Embryonic facial prominence (tissue), 1 donor: ENCODE results near the gene SLC7A14.

Source experiments
- DNase-seq: peaks from one replicate; pipeline ENCODE4 v3.0.0-alpha.2; 2016; ENCODE audit errors: extremely low spot score

Gene SLC7A14

DNA sequence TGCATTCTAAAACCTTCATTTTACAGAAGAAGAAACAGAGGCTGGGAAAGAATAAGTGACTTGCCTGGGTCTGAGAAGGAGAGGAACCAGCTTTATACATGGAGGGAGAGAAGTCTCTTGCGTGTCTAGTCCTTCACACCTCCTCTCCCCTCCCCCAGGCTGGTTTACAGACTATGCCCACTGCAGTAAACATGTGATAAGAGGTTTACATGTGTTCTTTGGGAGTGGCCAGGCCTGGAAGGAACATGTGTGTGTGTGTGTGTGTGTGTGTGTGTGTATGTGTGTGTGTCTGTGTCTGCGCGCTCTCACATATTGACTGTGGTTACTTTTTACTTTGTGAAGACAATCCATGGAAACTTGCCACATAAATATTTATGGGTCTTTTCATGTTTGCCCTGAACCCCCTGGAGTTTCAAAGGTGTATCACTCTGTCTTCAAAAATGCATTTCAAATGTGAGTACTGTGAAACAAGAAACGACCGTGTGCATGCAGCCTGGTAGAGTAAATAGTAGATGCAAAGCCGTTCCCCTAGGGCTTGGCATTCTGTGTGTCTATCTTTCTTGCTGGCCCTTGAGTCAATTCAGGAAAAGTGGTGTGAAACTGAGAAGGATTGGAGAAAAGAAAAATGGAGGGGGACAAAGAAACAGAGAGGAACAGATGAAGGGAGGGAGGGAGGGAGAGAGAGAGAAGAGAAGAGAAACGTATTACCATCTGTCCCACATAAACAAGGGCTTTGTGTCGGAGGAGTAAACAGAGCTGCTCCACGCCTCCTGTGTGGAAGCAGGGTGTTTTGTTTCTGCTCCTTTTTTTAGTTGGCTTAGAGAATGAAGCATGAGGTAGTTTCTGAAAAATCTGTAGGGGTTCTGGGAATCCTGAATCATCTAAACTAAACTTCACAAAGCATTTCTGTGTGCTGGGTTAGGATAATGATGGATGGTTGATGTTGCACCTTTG, 115.5 kb downstream of the SLC7A14 start:
- DNase-seq: peak; percentile 50

DNA sequence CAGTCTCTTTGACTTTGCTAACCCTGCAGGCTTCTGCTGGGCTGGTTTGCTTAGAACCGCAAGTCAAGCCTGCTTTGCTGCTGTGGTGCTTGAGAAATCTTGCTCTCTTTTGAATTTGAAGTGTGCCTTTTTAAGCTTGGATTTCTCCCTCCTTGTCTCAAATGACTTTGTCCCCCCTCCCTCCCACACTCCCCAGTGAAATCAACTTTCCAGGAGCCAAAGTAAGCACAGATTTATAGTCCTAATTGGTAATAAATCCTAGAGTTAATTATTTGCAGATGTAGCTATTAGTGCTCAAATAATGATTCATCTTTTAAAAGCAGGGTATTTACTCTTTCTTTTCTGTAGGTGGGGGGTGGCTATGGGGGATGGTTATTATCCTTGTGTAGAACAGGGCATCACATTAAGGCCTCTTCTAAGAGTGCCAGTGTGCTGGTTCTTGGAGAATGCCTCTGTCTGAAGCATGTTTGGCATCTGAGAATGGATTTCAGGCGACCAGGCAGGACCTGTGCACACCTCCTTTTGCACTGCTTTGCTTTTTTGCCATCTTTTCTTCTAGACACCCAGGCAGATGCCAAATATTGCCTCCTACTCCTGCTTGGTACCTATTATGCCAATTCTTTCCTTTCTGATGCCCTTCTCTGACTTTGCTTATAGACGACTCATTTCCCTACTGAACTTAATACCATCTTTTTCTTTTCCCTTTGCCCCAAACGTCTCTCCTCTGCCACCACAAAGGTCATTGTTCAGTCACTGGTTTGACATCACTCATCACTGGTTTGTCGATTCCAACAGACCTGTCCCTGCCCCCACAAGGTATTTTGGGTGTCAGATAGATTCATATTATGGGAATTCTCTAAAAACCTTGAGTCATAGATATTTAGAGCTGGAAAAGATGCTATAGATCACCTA, 116.5 kb downstream of the SLC7A14 start:
- no peak for DNase-seq

DNA sequence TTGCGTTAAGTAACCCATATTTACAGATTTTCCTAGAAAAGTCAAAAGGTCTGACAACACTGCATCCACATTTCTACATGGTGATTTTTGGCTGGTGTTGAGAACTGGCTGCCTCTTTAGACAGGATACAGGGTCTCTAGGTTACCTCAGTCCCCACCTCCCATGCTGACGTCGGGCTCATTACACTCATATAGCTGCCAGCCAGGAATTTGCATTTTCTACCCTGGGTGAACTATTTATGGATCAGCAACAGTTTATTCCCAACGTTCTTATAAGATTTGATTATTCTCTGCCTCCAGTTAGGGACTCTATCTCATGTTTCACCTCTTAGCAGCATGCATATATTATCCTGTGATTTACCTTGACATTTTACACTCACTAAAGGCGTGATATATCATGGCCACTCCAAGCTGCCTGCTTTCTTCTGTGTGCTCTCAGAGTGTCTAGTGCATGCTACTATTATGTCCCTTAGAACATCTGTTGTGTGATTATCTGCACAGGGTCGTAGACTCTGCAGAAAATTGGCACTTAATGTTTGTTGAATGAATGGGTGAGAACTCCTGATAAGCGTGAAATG, 118.2 kb downstream of the SLC7A14 start:
- DNase-seq: no peak

DNA sequence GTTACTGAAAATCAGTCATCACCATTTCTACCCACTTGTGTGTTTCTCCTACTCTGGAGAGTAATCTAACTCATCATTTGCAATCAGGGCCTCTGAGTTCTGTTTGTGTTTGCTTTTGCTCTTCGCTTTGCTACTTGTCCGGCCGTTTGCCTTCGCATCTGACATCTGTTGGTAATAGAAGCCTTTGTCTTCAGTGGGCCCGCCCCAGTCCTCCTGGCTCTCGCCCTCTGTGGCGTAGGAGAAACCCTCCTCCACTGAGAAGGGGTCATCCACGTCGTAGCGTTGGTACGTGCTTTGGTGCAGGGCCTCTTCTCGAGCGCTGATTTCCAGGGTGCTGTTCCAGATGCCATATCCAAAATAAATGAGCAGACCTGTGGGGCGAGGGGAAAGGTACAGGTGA, 118.9 kb downstream of the SLC7A14 start:
- no peak for DNase-seq

DNA sequence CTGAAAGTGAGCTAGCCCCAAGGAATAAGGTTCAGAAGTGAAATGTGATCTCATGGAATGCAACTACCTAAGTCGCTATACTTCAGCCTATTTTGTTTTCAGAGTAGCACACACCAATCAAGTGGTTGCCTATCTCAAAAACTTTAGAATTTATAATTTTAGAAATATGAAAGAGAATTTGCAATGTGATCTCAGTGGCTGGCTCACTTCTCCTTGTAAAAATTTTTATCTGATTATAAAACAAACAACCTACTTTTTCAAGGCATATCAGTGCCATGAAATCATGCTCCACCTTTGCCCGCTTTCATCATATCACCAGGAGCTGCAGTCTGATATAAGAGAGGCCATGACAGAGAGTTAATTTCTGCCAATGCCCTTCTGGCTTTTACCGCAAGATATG, 119.9 kb downstream of the SLC7A14 start:
- no peak for DNase-seq

DNA sequence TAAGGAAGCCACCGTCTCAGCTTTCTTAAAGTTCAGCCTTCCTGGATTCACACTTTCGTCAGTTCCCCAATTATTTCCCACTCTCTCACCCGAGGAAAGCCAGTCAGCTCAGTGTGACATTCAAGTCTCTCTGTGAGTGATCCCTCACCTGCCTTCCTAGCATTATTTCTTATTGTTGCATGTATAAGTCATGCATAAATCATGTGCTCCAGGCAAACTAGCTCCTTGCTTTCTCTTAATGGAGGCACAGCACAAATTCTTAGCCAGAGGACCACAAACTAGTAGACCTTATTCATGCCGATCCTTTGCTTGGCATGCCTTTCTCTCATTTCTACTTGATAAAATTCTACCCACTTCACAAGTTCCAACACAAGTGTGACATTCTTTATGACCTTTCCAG, 122.9 kb downstream of the SLC7A14 start:
- no peak for DNase-seq

DNA sequence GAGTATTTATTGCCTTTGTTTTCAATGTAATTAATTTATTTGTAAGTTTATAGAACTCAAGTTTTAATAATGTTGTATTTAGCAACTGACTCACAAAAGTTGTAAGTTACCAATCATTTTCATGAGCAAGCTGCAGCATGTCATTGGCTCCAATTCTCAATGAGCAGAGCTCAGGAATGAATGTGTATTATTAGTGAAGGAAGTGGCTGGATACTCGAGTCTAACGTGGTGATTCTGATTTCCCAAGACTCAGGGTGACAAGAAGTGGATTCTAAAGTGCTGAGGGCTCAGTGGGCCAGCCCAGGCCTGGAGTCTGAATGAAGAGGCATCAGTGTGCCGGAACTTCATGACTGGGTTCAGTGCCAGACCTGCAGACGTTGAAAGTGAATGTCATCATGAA, 127.6 kb downstream of the SLC7A14 start:
- no peak for DNase-seq

DNA sequence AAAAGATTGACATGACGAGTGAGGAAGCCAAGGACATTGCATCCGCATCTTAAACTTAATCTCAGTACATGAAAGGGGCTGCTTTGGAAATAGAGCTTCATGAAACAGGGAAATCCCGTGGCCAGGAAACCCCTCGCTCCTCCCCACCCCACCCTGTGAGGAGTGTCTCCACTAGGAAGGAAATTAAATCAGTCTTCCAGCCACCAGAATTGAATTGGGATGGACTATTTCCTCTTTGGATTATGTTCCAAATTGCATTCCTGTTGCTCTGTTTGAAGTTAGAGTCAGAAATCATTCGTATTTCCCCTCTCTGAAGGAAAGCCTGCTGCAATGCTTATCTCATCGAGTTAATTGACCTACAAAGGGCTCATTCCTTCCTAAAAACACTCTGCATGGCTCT, 131.4 kb downstream of the SLC7A14 start:
- DNase-seq: no peak

DNA sequence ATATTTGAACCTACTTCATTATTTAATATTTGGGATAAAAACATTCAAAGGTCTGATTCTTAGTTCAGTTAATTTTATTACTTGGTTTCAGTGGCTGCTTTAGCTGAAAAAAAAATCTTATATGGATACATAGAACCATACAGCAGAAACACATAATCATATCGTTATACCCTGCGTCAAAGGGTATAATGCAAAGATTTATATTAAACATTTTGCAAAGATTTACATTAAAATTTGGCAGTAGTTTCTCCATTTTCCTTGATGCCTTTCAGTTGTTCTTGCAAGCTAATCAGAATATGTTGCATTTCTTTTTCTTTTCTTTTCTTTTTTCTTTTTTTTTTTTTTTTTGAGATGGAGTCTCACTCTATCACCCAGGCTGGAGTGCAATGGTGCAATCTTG, 135.8 kb downstream of the SLC7A14 start:
- no peak for DNase-seq

DNA sequence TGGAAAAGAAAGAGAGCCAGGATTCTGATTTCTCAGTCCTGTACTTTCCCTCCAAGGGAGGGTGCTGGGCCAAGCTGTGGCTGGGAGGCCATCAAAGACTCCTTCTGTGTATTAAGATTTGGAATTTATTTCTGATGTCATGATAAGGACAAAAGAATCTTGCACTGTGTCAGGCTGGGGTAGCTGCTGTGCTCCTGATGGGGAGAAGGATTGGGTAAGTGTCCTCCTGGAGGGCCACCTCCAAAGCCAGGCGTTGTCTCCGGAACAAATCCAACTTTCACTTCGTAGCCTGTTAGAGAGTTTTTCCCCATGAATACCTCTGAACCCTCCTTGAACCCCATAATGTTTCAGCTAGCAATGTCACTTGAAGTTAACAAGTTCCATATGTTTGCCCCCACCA, 137.3 kb downstream of the SLC7A14 start:
- DNase-seq: no peak

DNA sequence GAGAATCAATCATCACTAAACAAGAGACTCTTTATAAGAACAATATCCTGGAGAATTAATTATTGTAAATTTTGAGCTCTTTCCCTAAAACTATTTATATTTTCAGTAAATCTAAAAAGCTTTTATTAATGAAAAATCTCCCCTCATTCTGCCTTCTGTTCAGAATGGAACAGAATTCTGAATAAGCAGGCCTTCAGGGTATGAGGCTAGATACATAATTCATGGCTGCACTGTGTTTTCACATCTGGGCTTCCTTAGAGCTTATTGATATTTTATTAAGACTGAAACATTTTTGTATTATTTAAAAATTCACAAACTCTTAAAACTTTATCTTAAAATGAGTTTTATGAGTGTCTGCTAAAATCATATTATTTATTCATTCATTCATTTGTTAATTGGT, 142.4 kb downstream of the SLC7A14 start:
- DNase-seq: no peak

DNA sequence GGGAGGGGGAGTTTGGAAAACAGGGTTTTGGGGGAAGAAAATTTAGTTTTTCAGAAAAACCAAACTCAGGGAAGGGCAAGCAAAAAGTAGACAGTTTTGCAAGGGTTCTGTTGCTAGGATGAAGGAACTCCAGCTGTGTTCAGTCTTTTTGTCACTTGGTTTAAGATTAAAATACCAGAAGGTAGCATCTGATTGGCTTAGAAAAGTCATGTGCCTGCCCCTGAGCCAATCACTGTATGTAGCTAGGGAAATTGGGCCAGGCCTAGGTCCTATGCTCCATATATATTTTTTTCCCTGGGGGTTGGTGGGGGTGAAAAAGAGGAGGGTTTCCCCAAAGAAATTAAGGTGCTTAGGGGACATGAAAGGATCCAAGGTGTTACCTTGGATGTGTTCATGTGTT, 142.9 kb downstream of the SLC7A14 start:
- DNase-seq: no peak

DNA sequence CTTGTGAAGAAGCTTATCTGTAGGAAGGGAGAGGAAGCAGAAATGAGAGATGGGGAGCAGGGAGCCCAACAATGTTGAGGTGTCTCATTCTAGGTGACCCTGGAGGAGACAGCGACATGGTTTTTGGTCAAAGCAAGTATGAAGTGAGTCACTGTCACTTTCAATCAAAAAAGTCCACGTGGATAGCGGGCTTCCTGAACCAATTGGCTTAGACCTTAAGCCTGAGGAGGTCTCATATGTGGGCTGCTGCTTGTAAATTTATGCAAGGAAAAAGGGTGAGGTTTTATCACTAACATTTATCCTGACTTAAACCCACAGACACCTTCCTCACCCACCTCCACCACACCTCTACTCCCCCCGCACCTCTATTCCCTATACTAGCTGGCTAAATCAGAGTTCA, 144.5 kb downstream of the SLC7A14 start:
- no peak for DNase-seq

DNA sequence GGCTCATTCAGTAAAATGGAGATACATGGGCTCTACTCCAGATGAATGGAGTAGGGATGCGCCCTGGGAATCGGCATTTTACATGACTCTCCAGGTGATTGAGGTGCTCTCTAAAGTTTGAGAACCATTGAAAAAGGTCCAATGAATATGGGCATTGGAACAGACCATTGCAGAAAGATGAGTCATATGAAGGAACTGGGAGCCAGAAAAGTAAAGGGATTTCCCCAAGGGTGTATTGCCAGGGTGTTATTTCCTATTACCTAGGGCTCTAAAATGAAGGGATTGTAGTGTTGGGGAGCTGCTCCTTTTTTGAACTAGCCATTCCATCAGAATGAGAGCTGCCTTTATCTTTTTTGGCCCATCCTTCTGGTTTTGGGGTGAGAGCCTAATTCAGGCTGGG, 145.5 kb downstream of the SLC7A14 start:
- no peak for DNase-seq

DNA sequence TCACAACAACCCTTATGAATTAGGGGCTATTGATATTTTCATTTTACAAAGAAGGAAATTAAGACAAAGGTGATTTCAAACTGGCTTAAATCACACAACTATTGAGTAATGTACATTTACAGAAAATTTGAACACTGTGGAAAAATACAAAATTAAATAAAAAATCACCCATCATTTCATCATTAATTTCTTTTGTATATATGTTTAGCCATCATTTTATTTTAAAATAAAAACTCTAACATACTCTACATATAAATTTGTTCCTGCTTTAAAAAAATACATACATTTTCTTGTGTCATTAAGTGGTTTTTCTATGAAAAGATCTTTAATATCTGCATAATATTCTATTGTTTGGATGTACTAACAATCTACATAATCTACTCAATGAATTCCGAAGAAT, 147.0 kb downstream of the SLC7A14 start:
- DNase-seq: no peak

DNA sequence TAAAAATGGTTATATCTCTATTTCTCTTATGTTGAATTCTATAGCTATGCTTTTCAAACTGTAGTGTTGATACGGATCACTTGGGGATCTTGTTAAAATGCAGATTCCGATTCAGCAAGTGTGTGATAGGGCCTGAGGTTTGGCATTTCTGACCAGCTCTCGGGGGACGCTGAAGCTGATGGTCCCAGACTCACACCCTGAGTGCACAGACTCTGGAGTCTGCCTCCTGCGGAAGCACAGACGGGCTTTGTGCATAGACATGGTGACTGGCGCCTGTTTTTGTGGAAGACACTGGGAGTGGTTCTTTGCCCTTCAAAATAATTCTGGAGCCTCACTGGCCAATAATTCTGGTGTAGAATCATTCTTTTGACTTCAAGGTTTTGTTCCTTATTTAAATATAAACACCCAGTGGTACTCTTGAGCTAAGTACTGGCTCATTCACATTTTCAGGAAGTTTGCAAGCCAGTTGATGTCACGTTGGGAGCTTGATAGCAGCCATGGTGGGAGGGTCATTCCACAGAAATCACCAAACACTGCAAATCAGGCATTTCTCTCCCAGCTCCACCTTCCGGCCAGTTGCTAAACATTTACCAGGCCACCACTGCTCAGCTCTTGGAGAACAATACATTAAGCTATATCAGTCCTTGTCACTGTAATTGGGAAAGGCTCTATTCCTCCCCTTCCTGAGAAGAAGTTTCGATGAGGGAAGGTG, 148.0 kb downstream of the SLC7A14 start:
- DNase-seq: no peak

DNA sequence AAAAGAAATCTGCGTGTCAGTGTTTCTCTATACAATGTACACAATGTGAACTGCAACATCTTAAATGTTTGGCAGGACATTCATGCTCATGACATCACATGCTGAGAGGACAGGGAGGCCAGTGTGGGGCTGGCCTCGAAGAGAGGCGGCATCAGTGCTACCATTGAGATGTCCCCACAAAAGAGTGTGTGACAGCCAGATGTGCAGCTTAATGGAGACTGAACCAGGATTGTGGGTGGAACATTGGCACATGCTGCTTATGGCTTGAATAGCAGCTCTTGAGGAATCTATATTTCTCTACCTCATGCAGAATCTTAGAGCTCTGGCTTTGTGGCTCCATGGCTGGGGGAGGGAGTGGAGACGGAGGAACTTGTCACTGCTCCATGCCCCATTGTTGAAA, 148.7 kb downstream of the SLC7A14 start:
- DNase-seq: no peak

DNA sequence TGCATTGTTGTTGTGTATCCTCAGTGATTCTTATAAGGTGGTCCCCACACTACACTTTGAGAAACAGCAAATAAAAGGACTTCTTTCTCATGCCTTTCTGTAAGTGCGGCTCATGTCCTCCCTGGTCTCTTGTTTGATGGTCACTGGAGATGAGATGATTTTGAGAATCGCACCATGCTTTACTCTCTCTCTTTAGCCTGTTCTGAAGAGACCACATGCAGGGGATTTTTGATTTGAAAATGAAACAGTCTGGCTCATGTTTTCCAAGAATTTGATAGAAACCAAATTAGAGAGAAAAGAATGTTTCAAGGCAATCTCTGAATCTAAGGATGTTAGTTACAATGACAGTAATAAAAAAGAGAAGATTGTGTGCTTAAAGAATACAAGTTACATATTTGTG, 149.2 kb downstream of the SLC7A14 start:
- DNase-seq: no peak

DNA sequence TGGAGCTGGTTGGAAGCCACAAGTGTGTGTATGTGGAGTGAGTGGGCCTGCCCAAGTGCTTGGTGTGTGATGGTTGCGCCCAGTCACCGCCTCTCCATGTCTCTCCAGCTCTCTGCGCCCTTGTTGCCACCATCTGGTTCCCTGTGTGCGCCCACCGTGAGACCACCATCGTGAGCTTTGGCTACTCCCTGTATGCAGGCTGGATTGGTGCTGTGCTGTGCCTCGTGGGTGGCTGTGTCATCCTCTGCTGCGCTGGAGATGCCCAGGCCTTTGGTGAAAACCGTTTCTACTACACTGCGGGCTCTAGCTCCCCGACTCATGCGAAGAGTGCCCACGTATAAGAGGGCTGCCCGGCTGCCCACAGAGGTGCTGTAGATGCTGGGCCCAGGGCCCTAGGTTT, 153.5 kb downstream of the SLC7A14 start:
- DNase-seq: no peak

DNA sequence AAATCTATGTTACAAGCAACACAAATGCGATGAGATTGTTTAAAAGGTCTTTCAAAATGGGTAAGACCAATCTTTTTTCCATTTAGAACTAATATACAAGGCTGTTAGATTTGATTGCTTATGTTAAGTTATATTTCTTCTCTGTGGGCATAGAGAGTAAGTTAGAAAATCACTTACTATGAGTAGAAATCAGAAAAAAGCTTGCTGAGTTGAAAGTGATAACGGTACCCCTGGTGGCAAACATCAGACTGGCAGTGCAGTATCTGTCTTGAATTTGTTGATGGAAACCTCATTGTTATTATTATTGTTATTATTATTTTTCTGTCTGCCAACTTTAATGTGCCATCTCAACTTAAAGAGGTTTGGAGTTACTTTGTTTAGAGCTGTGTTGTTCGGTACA, 154.8 kb downstream of the SLC7A14 start:
- DNase-seq: no peak

DNA sequence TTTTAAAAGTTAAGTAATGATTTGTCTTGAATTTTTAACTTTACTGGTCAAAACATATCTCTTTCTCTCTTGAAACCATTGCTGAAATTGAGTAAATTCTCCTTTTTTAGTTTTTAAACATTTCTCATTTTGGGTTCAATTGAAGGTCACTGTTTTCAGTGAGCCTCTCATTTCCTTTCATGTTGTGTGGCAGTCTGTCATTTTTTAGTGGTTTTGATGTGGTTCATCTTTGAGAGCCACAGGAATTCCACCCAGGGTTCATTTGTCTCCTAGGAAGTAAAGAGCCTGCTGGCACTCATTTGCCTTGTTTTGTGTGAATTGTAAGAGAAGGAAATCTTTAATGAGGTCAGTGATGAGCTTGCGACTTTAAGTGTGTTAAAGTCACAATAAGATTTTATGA, 156.8 kb downstream of the SLC7A14 start:
- no peak for DNase-seq

DNA sequence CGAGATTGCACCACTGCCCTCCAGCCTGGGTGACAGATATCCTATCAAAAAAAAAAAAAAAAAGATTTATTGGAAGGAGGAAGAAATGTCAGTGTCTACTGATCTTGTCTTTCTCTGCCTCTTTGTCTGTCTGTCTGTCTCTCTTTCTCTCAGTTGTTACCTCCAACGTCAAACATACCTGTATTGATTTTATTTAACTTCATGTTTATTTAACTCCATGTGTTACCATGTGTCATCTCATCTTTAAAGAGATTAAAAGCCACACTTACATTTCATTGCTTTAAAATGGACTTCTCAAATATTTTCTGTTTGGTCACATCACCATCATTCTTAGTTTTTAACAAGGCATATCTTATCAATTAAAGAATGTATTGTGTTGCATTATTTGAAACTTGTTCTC, 157.8 kb downstream of the SLC7A14 start:
- no peak for DNase-seq
